NCI-H1417 (cell line): ENCODE results near the gene AHNAK2.

Experiments used
- DNase-seq, 3 experiments: peaks; one replicate each; lab custom pipeline; 2025; lab: John Stamatoyannopoulos, UW

AHNAK2 gene

GRCh38 chr14:104939666-104940410 lies 38.3 kb downstream of the AHNAK2 start:
- no peak for DNase-seq

- DNase-seq: no peak
Measured at GRCh38 chr14:104938960-104939359, 39.2 kb downstream of the AHNAK2 start.

- DNase-seq: no peak
Measured at GRCh38 chr14:104938436-104938835, 39.7 kb downstream of the AHNAK2 start.

- no peak for DNase-seq
Measured at GRCh38 chr14:104937694-104938365, 40.3 kb downstream of the AHNAK2 start.

- DNase-seq: no peak
Measured at GRCh38 chr14:104937161-104937560, 41.0 kb downstream of the AHNAK2 start.

- no peak for DNase-seq
Measured at GRCh38 chr14:104936361-104937155, 41.6 kb downstream of the AHNAK2 start.

- no peak for DNase-seq
Measured at GRCh38 chr14:104935955-104936354, 42.2 kb downstream of the AHNAK2 start.

- no peak for DNase-seq
Measured at GRCh38 chr14:104935026-104935650, 43.0 kb downstream of the AHNAK2 start.

- DNase-seq: no peak
Measured at GRCh38 chr14:104933746-104934733, 44.1 kb downstream of the AHNAK2 start.

- peak; percentile 71 to 78 (median 77) for DNase-seq
Measured at GRCh38 chr14:104932676-104933631, 45.2 kb downstream of the AHNAK2 start.

- no peak for DNase-seq
Measured at GRCh38 chr14:104931771-104932675, 46.2 kb downstream of the AHNAK2 start.

GRCh38 chr14:104931304-104931770 lies 46.8 kb downstream of the AHNAK2 start:
- DNase-seq: no peak

GRCh38 chr14:104930526-104931303 lies 47.5 kb downstream of the AHNAK2 start:
- DNase-seq: no peak

GRCh38 chr14:104929268-104930230 lies 48.6 kb downstream of the AHNAK2 start:
- no peak for DNase-seq

- DNase-seq: no peak
Measured at GRCh38 chr14:104928391-104929133, 49.6 kb downstream of the AHNAK2 start.

- no peak for DNase-seq
Measured at GRCh38 chr14:104927901-104928300, 50.3 kb downstream of the AHNAK2 start.
